Pancreas (tissue), 10 donors: ENCODE data around the gene AGXT. TPM values are rescaled to one million over a fixed set of nuclear protein-coding genes. Genes with fewer than 3 reads are reported as not detected.

ENCODE experiments used
- ATAC-seq, 4 donors: fragments of 200-7000 bp; cut with Tn5 transposase; one replicate each; pipeline versions ENCODE4 v1.8.0 to v1.9.1; 2020; ENCODE audit warnings: mild to moderate bottlenecking in 4 of 4, moderate library complexity in 4 of 4
- DNase-seq, 6 donors: peaks; one replicate each; pipeline ENCODE4 v3.0.0-alpha.2; 2020
- FAIRE-seq: peaks from 2 replicates; lab custom pipeline; 2012; peaks lifted over from hg19 to GRCh38; lab: Jason Lieb, UNC
- H3K27ac ChIP-seq, 4 donors: fragments of 200-600 bp; sonication (generic); 1 replicate in 3 of 4; 2 replicates in 1 of 4; pipeline versions ENCODE4 v1.5.0 to v1.8.0; 2020
- H3K27me3 ChIP-seq, 4 donors: fragments of 200-600 bp; one replicate each; pipeline ENCODE4 v1.8.0; 2021
- H3K36me3 ChIP-seq, 3 donors: fragments of 200-600 bp; sonication (generic) in 1 of 3; one replicate each; pipeline versions ENCODE4 v1.5.0 to v1.8.0; 2020 to 2021
- H3K4me1 ChIP-seq, 3 donors: fragments of 200-600 bp; one replicate each; pipeline ENCODE4 v1.8.0; 2021
- H3K4me3 ChIP-seq, 4 donors: fragments of 200-600 bp; sonication (generic) in 2 of 4; one replicate each; pipeline versions ENCODE4 v1.5.0 to v1.8.0; 2020 to 2021
- H3K9me3 ChIP-seq, 4 donors: fragments of 200-600 bp; one replicate each; pipeline ENCODE4 v1.8.0; 2021
- WGBS, 2 donors: extraction: QIAGEN DNeasy Blood & Tissue Kit; methylation state at CpG; one replicate each; pipeline ENCODE4 v1.1.7; 2013; 5-methylcytosine and 5-hydroxymethylcytosine counted together
- intact Hi-C, 3 donors: fragments of 100-400 bp; cut with DNase I; formaldehyde crosslinking; loops; one replicate each; pipeline versions ENCODE4 v1.11.1 to v1.14.2; 2022
- polyA plus RNA-seq, 2 donors: library from polyadenylated mRNA; stranded (reverse); fragments of 200-250 nt; gene quantifications; one replicate each; pipeline ENCODE4 v1.2.3, GENCODE V29; 2013
- total RNA-seq, 6 donors: library from RNA; stranded (reverse); fragmentation: NEBNext Ultra II Directional in 4 of 6; extraction: Animal tissue kit (Norgen Biotek cat#: 25700) in 4 of 6; gene quantifications; one replicate each; pipeline versions ENCODE4 v1.2.1 to v1.2.4, GENCODE V29; 2021 to 2023
- TF ChIP-seq, protein P1 (sequence below), 4 donors: fragments of 200-600 bp; sonication (generic) in 3 of 4; IDR thresholded peaks; one replicate each; pipeline versions ENCODE4 v1.5.0 to v1.8.0; 2021; ENCODE audit warnings: antibody characterized with exemption in 4 of 4
- donor health status: healthy with polysubstance abuse.
- donor health status: DM: no; HTN: no; CAD: no; lungs with moderate emphysema.
- donor health status: DM: no; HTN: no; CAD: no.
- donor health status: control.
- donor health status: control.
- donor health status: Bipolar disorder and iron deficiency.
- donor health status: DM: yes; HTN: yes; CAD: no.
- donor health status: DM: no; HTN: no; CAD: no.
- donor health status: DM: no; HTN: no; CAD: no.
- donor health status: DM: yes; HTN: yes; CAD: no.

AGXT gene
- total and polyA plus RNA-seq, 8 donors: 0.07 to 0.76 (median 0.08) TPM; not detected in 5

DNA sequence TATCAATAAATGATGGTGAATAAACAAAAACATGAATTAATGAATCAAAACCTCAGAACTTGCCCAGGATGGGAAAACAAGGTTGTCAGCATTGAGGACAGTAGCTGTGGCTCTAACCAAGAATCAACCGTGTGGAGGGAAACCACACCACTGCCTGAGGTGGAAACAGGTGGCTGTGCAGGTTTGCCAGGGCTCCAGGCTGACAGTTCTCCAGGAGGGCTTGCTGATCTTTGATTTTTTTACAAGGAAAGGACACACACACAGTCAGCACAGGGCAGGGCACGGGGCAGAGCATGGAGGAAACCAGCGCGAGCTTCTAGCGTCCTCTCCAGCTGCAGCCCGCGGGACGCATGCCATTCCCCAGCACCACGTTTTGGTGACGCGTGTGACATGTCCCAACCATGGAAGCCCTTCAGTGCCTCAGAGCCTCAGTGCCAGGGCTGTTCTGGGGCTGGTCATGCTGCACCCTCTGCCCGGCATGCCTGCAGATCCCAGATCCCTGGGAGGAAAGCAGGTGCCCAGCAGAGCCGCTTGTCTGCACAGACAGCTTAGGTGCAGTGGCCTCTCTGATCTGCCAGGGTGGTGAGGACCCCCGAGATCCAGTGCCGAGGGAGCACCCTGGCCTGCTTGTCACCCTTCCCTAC, 15.8 kb upstream of the AGXT start:
- TF ChIP-seq, protein P1, sequence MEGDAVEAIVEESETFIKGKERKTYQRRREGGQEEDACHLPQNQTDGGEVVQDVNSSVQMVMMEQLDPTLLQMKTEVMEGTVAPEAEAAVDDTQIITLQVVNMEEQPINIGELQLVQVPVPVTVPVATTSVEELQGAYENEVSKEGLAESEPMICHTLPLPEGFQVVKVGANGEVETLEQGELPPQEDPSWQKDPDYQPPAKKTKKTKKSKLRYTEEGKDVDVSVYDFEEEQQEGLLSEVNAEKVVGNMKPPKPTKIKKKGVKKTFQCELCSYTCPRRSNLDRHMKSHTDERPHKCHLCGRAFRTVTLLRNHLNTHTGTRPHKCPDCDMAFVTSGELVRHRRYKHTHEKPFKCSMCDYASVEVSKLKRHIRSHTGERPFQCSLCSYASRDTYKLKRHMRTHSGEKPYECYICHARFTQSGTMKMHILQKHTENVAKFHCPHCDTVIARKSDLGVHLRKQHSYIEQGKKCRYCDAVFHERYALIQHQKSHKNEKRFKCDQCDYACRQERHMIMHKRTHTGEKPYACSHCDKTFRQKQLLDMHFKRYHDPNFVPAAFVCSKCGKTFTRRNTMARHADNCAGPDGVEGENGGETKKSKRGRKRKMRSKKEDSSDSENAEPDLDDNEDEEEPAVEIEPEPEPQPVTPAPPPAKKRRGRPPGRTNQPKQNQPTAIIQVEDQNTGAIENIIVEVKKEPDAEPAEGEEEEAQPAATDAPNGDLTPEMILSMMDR (IDR thresholded peaks at IDR 0.05): no peak
- Histone ChIP-seq H3K27me3 (no peaks in the 10 kb centered on the region), H3K9me3 (no peaks in the 10 kb centered on the region), H3K27ac (no peak overlapping the region), H3K36me3 (no peaks in the 10 kb centered on the region), H3K4me3 (no peak overlapping the region), H3K4me1 (peaks cover 0 to 7% (median 5%) of the 10 kb centered on the region in 3 donors)
- WGBS, 2 donors: 78 to 81% methylated on average over 15 of the region's 15 CpGs
- ATAC-seq (no peak), FAIRE-seq (no peak), DNase-seq (peak in 1 of 6 donors; percentile 44)
- intact Hi-C loops: no loop called here

DNA sequence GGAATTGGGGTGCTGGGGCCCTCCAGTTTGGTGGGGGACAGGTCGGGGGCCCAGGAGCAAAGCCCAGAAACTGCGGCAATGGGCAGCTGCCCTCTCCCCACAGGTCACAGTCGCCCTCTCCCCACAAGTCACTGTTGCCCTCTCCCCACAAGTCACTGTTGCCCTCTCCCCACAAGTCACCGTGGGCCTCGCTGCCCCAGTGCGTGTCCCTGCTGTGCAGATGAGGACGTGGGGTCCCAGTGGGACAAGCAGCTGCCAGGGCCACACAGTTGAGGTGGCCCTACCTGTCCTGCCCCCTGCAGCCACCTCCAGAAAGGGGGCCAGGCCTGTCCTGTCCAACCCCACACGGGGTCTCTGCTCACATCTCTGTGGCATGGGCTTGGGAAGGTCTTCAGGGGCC, 13.0 kb upstream of the AGXT start:
- Histone ChIP-seq H3K27me3 (no peaks in the 10 kb centered on the region), H3K9me3 (no peaks in the 10 kb centered on the region), H3K4me3 (no peak overlapping the region), H3K27ac (no peak overlapping the region), H3K4me1 (peaks cover 0 to 7% (median 5%) of the 10 kb centered on the region in 3 donors), H3K36me3 (no peaks in the 10 kb centered on the region)
- FAIRE-seq (no peak), ATAC-seq (no peak), DNase-seq (peak in 1 of 6 donors; percentile 50)
- intact Hi-C loops: no loop called here
- TF ChIP-seq, protein P1 (IDR thresholded peaks at IDR 0.05): no peak
- 92 to 95% methylated on average over 8 of the region's 8 CpGs for WGBS, 2 donors

DNA sequence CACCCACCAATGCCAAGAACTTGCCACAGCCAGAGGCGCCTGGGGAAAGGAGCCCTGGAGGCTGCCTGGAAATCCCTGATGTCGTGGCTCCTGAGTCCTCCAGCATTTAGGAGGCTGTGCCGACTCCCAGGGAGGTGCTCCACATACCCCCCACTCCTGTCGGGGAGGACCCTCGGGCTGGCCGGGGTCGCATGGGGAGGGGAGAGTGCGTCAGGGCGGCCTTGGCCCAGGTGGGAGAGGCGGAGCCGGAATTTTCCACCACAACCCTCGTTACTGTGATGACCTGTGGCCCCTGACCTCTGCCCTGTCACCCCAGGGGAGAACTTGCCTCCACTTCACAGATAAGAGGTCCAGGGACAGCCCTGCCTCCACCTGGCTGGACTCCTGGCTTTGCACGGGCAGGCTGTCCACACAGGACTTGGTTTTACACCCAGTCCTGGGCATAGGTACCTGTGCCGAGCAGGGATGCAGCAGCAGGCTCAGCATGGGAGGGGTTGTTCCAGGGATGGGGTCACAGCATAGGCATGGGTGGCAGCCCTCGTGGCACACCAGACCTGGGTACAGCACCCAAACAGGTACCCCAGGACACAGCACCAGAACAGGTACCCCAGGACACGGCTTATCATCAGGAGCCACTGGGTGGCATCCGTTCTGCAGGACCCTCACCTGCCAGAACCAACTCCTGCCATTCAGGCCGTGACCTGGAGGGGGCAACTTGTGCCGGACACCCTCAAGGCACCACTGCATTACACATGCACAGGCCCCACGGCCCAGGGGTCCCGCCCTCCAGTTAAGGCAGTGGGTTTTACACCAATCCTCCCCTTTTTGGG, 12.3 kb upstream of the AGXT start:
- no peak for FAIRE-seq
- intact Hi-C loops: no loop called here
- WGBS, 2 donors: 81 to 83% methylated on average over 20 to 21 of the region's 21 CpGs
- Histone ChIP-seq H3K27ac (no peak overlapping the region), H3K4me1 (peaks cover 0 to 7% (median 5%) of the 10 kb centered on the region in 3 donors), H3K9me3 (no peaks in the 10 kb centered on the region), H3K27me3 (no peaks in the 10 kb centered on the region), H3K36me3 (no peaks in the 10 kb centered on the region), H3K4me3 (no peak overlapping the region)
- peak in 1 of 4 donors; percentile 15 for ATAC-seq
- TF ChIP-seq, protein P1 (IDR thresholded peaks at IDR 0.05): no peak
- peak in 2 of 6 donors; percentile 51 to 74 for DNase-seq

DNA sequence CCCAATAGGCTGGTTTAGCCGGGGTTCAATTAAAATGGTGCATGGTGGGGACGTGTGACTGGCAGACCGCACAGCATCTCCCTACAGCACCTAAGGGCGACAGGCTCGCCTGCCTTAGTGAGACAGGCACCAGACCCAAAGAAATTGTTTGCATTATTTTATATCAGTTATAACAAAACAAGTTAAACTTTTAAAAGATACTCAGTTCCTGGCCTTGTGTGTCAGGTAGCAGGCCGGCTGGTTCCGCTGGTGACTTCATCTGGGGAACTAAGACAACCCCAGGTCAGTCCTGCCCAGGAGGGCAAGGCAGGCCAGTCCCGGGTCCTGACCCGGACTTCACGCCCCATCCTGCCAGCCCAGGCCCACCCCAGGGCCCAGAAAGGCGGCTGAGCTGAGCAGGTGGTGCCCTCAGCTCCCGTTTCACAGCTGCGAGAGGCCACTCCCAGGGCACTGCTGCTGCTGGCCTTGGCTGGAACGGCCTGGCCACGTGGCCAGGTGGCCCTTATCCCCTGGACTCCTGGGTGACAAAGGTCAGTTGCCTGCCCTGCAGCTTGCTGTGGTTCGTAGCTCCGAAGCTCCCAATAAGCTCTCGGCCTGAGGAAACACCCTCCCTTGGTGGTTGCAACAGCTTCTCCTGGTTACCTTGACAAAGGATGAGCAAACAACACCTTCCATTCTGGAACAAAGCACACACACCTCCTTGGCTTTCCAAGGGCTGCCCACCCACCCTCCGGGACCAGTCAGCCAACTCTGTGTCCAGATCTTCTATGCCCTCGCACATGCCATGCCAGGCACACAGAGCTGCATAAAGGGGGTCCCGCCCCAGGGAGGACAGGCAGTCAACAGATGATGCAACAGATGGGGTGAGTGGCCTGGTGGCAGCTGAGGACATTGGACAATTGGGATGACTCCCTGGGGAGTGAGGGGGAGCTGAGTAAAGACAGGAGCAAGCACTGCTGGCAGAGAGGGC, 11.3 kb upstream of the AGXT start:
- ATAC-seq (peak; percentile 85 to 97 (median 89)), FAIRE-seq (no peak)

More for the DNA sequence above, 11.3 kb upstream of the AGXT start:
- TF ChIP-seq, protein P1 (IDR thresholded peaks at IDR 0.05): no peak
- WGBS, 2 donors: 51 to 58% methylated on average over 20 to 21 of the region's 21 CpGs
- intact Hi-C loops: no loop called here
- no peaks in the 10 kb centered on the region for H3K9me3 ChIP-seq
- DNase-seq: peak; percentile 49 to 87 (median 68)
- H3K4me3 ChIP-seq: no peak overlapping the region
- H3K27me3 ChIP-seq: no peaks in the 10 kb centered on the region
- H3K36me3 ChIP-seq: no peaks in the 10 kb centered on the region
- peaks cover 0 to 7% (median 5%) of the 10 kb centered on the region in 3 donors for H3K4me1 ChIP-seq
- no peak overlapping the region for H3K27ac ChIP-seq
